Lower leg skin (tissue), 4 donors: Measurements from ENCODE around the gene PRRC2C. TPM values are rescaled to one million over a fixed set of nuclear protein-coding genes. Genes with fewer than 3 reads are reported as not detected.

Source experiments
- DNase-seq, 2 donors: peaks; one replicate each; pipeline ENCODE4 v3.0.0-alpha.2; 2019; ENCODE audit warnings: low spot score in 2 of 2
- H3K4me3 ChIP-seq: fragments of 200-600 bp; sonication (generic); 2 replicates; pipeline ENCODE4 v1.5.1; 2017; ENCODE audit warnings: mild to moderate bottlenecking, low read depth; ENCODE audit not compliant: poor library complexity, severe bottlenecking
- POLR2A ChIP-seq, 2 donors: fragments of 450-650 bp; IDR thresholded peaks; one replicate each; pipeline ENCODE4 v1.6.1; 2016 to 2017; ENCODE audit warnings: antibody characterized with exemption in 2 of 2, mild to moderate bottlenecking in 1 of 2, moderate library complexity in 1 of 2
- WGBS, 2 donors: methylation state at CpG; one replicate each; pipeline ENCODE4 v1.1.5; 2018; 5-methylcytosine and 5-hydroxymethylcytosine counted together
- intact Hi-C: fragments of 100-400 bp; cut with DNase I; formaldehyde crosslinking; loops from one replicate; pipeline ENCODE4 v1.15.0; 2023; ENCODE audit warnings: low total_unique reads
- total RNA-seq, 4 donors: library from RNA; depleted of rRNA; stranded (reverse); fragments of >200 nt; gene quantifications; one replicate each; pipeline ENCODE4 v1.1.0, GENCODE V29; 2016
- TF ChIP-seq, protein P1 (sequence below), 3 donors: fragments of 450-650 bp; IDR thresholded peaks; one replicate each; pipeline ENCODE4 v1.5.1; 2016; ENCODE audit warnings: antibody characterized with exemption in 3 of 3, mild to moderate bottlenecking in 3 of 3, moderate library complexity in 2 of 3

PRRC2C gene
- total RNA-seq, 4 donors from 2014 or later, result 68.6 to 93.4 (median 83.1) TPM

DNA sequence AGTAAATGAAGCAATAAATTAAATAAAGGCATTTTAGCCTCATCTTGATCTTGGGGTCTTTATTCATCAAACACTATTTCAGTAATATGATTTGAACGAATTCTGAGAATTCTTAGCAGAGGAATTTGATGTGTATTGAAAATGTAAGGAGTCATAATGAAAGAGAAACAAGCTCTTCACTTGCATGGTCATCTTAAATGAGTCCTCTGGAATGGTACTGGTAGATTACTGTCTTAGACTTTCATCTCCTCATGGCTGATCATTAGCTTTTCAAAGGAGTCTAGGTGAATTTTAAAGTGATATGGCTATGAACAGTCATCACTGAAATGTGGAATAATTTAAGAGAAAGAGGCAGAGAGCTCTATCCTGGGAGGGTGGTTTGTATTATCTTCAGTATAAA is 30.0 kb downstream of the PRRC2C start:
- TF ChIP-seq, protein P1, sequence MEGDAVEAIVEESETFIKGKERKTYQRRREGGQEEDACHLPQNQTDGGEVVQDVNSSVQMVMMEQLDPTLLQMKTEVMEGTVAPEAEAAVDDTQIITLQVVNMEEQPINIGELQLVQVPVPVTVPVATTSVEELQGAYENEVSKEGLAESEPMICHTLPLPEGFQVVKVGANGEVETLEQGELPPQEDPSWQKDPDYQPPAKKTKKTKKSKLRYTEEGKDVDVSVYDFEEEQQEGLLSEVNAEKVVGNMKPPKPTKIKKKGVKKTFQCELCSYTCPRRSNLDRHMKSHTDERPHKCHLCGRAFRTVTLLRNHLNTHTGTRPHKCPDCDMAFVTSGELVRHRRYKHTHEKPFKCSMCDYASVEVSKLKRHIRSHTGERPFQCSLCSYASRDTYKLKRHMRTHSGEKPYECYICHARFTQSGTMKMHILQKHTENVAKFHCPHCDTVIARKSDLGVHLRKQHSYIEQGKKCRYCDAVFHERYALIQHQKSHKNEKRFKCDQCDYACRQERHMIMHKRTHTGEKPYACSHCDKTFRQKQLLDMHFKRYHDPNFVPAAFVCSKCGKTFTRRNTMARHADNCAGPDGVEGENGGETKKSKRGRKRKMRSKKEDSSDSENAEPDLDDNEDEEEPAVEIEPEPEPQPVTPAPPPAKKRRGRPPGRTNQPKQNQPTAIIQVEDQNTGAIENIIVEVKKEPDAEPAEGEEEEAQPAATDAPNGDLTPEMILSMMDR (IDR thresholded peaks at IDR 0.05), result no peak
- TF ChIP-seq POLR2A (IDR thresholded peaks at IDR 0.05), result no peak
- WGBS, 2 donors, result 76 to 89% methylated on average over 1 of the region's 1 CpG
- no peak for DNase-seq
- no peak overlapping the region for H3K4me3 ChIP-seq
- intact Hi-C loops, result no loop called here

DNA sequence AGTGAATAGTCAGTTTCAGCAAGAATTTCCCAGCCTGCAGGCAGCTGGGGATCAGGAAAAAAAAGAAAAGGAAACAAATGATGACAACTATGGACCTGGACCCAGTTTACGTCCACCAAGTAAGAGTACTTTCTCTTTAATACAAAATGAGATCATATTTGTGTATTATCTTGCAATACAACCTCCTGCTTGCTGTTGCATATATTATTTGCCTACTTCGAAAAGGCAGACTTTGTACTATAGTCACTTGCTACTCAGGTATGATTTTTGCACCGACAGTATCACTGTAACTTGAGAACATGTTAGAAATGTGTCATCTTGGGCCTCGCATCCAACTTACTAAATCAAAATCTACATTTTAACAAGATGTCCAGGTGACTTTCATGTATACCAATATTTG is 30.4 kb downstream of the PRRC2C start:
- H3K4me3 ChIP-seq, result no peak overlapping the region
- DNase-seq, result no peak
- intact Hi-C loops, result no loop called here
- 94 to 96% methylated on average over 4 of the region's 4 CpGs for WGBS, 2 donors
- TF ChIP-seq, protein P1 (IDR thresholded peaks at IDR 0.05), result no peak
- TF ChIP-seq POLR2A (IDR thresholded peaks at IDR 0.05), result no peak

GRCh38 chr1:171521567-171521966 is 36.2 kb downstream of the PRRC2C start:
- intact Hi-C loops, result loop anchor here (10.0 kb wide), 1 partner anchor 63 kb away; no protein-coding TSS in a partner anchor
- WGBS, 2 donors, result 48 to 55% methylated on average over 2 of the region's 2 CpGs
- DNase-seq, result no peak
- H3K4me3 ChIP-seq, result no peak overlapping the region
- no peak for TF ChIP-seq POLR2A (IDR thresholded peaks at IDR 0.05)
- TF ChIP-seq, protein P1 (IDR thresholded peaks at IDR 0.05), result no peak

DNA sequence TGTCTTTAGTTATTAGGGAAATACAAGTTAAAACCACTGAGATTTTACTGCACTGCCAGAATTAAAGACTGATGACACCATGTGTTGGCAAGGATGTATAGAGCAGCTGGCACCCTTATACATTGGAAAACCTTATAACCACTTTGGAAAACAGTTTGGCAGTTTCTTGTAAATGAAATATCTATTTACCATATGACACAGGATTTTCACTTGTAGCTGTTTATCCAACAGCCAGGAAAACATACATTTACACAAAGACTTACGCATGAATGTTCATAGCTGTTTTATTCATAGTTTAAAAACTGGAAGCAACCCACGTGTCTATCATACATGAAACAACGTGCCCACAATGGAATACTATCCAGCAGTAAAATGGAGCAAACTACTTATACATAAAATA is 45.3 kb downstream of the PRRC2C start:
- intact Hi-C loops, result no loop called here
- no peak for DNase-seq

GRCh38 chr1:171532520-171532919 is 47.2 kb downstream of the PRRC2C start:
- no peak for DNase-seq
- no peak for TF ChIP-seq POLR2A (IDR thresholded peaks at IDR 0.05)
- TF ChIP-seq, protein P1 (IDR thresholded peaks at IDR 0.05), result no peak
- intact Hi-C loops, result no loop called here
- H3K4me3 ChIP-seq, result no peak overlapping the region
- 86 to 93% methylated on average over 7 of the region's 7 CpGs for WGBS, 2 donors

More for the DNA sequence above, 45.3 kb downstream of the PRRC2C start:
- WGBS, 2 donors, result 45 to 58% methylated on average over 3 of the region's 3 CpGs
- TF ChIP-seq, protein P1 (IDR thresholded peaks at IDR 0.05), result no peak
- no peak for TF ChIP-seq POLR2A (IDR thresholded peaks at IDR 0.05)
- no peak overlapping the region for H3K4me3 ChIP-seq

- intact Hi-C loops, result no loop called here
These were observed 60.2 kb downstream of the PRRC2C start for GRCh38 chr1:171545523-171545922.

More at GRCh38 chr1:171545523-171545922, 60.2 kb downstream of the PRRC2C start:
- no peak overlapping the region for H3K4me3 ChIP-seq
- TF ChIP-seq POLR2A (IDR thresholded peaks at IDR 0.05), result no peak
- TF ChIP-seq, protein P1 (IDR thresholded peaks at IDR 0.05), result no peak
- no peak for DNase-seq
- 95% methylated on average over 1 of the region's 1 CpG for WGBS, 2 donors
